HCT116 (cell line): ENCODE measurements around the gene SLC25A21. TPM values are rescaled to one million over a fixed set of nuclear protein-coding genes. Genes with fewer than 3 reads are reported as not detected.

Experiments used
- ATAC-seq: fragments of 200-7000 bp; cut with Tn5 transposase; 2 replicates; pipeline ENCODE4 v1.9.1; 2020; ENCODE audit warnings: mild to moderate bottlenecking, moderate library complexity
- BruUV-seq: library from RNA; stranded (reverse); fragments of 400-500 nt; replicated peaks from 2 replicates; lab custom pipeline; 2021; lab: Mats Ljungman, UMichigan
- CTCF ChIA-PET: fragments of 300-600 bp; sonication (Branson Sonifier 250); formaldehyde crosslinking; loops from one replicate; lab custom pipeline; 2021; ENCODE audit warnings: antibody characterized with exemption; lab: Charles Lee
- POLR2A ChIA-PET: fragments of 300-600, 350-600 bp; sonication (Branson Sonifier 250); formaldehyde crosslinking; loops from one replicate; lab custom pipeline; 2021; ENCODE audit warnings: antibody characterized with exemption; lab: Charles Lee
- RAD21 ChIA-PET, 2 experiments: fragments of 300-600 bp; sonication (Branson Sonifier 250); formaldehyde crosslinking; loops; one replicate each; lab custom pipeline; 2023; ENCODE audit warnings: low total read pairs in 2 of 2; ENCODE audit not compliant: uncharacterized antibody in 2 of 2, unreplicated experiment in 2 of 2, low non-redundant PET in 1 of 2; lab: Charles Lee
- DNase-seq: peaks from one replicate; pipeline ENCODE4 v3.0.0-alpha.2; 2010; ENCODE audit warnings: low read depth, low spot score
- H2AFZ ChIP-seq: fragments of 200-600 bp; shearing (Covaris generic), sonication (generic); 2 replicates; pipeline ENCODE4 v1.6.1; 2017; ENCODE audit warnings: low read depth, mixed run types, mixed read lengths, antibody characterized with exemption, low read length; ENCODE audit not compliant: poor library complexity, severe bottlenecking
- H3K27ac ChIP-seq: 2 replicates; pipeline ENCODE4 v1.5.1; 2012; ENCODE audit warnings: low read depth, low read length
- H3K27me3 ChIP-seq: fragments of 200-600 bp; sonication (generic); 2 replicates; pipeline ENCODE4 v1.6.1; 2016; ENCODE audit warnings: mixed run types, low read length, mixed read lengths; ENCODE audit not compliant: insufficient read depth
- H3K36me3 ChIP-seq, 2 experiments: fragments of 200-500 bp in 1 of 2; fragments of 200-600 bp in 1 of 2; sonication (Bioruptor generic) in 1 of 2; sonication (generic) in 1 of 2; 2 replicates each; pipeline versions ENCODE4 v1.5.1 to v1.6.1; 2014 to 2016; ENCODE audit warnings: low read length in 2 of 2, inconsistent platforms in 1 of 2, mixed read lengths in 1 of 2, mixed run types in 1 of 2; ENCODE audit not compliant: insufficient read depth in 2 of 2, control insufficient read depth in 1 of 2
- H3K4me1 ChIP-seq, 2 experiments: fragments of 200-600 bp in 1 of 2; sonication (generic) in 1 of 2; 2 replicates each; pipeline versions ENCODE4 v1.5.1 to v1.6.1; 2012 to 2017; ENCODE audit warnings: low read length in 2 of 2, inconsistent platforms in 1 of 2, mild to moderate bottlenecking in 1 of 2, mixed read lengths in 1 of 2, mixed run types in 1 of 2, moderate library complexity in 1 of 2; ENCODE audit not compliant: insufficient read depth in 2 of 2, control insufficient read depth in 1 of 2
- H3K4me2 ChIP-seq: fragments of 200-600 bp; sonication (generic); 2 replicates; pipeline ENCODE4 v1.6.1; 2017; ENCODE audit warnings: mixed run types, low read length, mixed read lengths
- H3K4me3 ChIP-seq, 2 experiments: fragments of 200-600 bp in 1 of 2; sonication (generic) in 1 of 2; replicated peaks in 1 of 2; 2 replicates each; pipeline ENCODE4 v1.5.1; 2011 to 2016; ENCODE audit warnings: low read length in 2 of 2, control low read depth in 1 of 2, low read depth in 1 of 2, mild to moderate bottlenecking in 1 of 2, mixed read lengths in 1 of 2, mixed run types in 1 of 2
- H3K79me2 ChIP-seq: fragments of 200-600 bp; sonication (generic); 2 replicates; pipeline ENCODE4 v1.6.1; 2017; ENCODE audit warnings: mild to moderate bottlenecking, mixed run types, low read length, moderate library complexity, mixed read lengths; ENCODE audit not compliant: insufficient read depth
- H3K9ac ChIP-seq: fragments of 200-600 bp; sonication (generic); 2 replicates; pipeline ENCODE4 v1.6.1; 2016; ENCODE audit warnings: low read length, mixed read lengths
- H3K9me2 ChIP-seq: fragments of 200-600 bp; sonication (generic), shearing (Covaris generic); 2 replicates; pipeline ENCODE4 v1.6.1; 2017; ENCODE audit warnings: mixed run types, mild to moderate bottlenecking, moderate library complexity; ENCODE audit not compliant: insufficient read depth
- H3K9me3 ChIP-seq, 2 experiments: fragments of 200-500 bp in 1 of 2; fragments of 200-600 bp in 1 of 2; sonication (Bioruptor generic) in 1 of 2; sonication (generic) in 1 of 2; 2 replicates each; pipeline ENCODE4 v1.6.1; 2014 to 2017; ENCODE audit warnings: low read length in 2 of 2, mixed read lengths in 2 of 2, inconsistent platforms in 1 of 2, low read depth in 1 of 2, mild to moderate bottlenecking in 1 of 2, mixed run types in 1 of 2, moderate library complexity in 1 of 2; ENCODE audit not compliant: control insufficient read depth in 1 of 2, insufficient read depth in 1 of 2
- H4K20me1 ChIP-seq: fragments of 200-600 bp; sonication (generic), shearing (Covaris generic); 2 replicates; pipeline ENCODE4 v1.6.1; 2017; ENCODE audit warnings: mixed run types, mild to moderate bottlenecking, moderate library complexity; ENCODE audit not compliant: insufficient read depth
- EZH2phosphoT487 ChIP-seq: fragments of 200-600 bp; IDR thresholded peaks from 2 replicates; pipeline ENCODE4 v1.6.1; 2018; ENCODE audit warnings: antibody characterized with exemption, borderline replicate concordance
- JUND ChIP-seq: IDR thresholded peaks from 2 replicates; pipeline ENCODE4 v1.6.1; 2012
- RAD21 ChIP-seq: IDR thresholded peaks from 2 replicates; pipeline ENCODE4 v1.6.1; 2012; ENCODE audit warnings: low read depth, mild to moderate bottlenecking
- SIN3A ChIP-seq: IDR thresholded peaks from 2 replicates; pipeline ENCODE4 v1.6.1; 2012; ENCODE audit warnings: low read depth
- SP1 ChIP-seq: IDR thresholded peaks from 2 replicates; pipeline ENCODE4 v1.6.1; 2012; ENCODE audit warnings: low read depth
- SRF ChIP-seq: IDR thresholded peaks from 2 replicates; pipeline ENCODE4 v1.6.1; 2012; ENCODE audit warnings: low read depth
- TCF7L2 ChIP-seq: IDR thresholded peaks from 2 replicates; pipeline ENCODE4 v1.7.0; 2011; ENCODE audit warnings: borderline replicate concordance, inconsistent platforms; ENCODE audit not compliant: insufficient read depth, insufficient read length; ENCODE audit errors: extremely low read depth
- ZNF274 ChIP-seq: fragments of 200-500 bp; sonication (Bioruptor generic); IDR thresholded peaks from 2 replicates; pipeline ENCODE4 v1.6.1; 2014; ENCODE audit warnings: mild to moderate bottlenecking, low read depth, low read length, inconsistent platforms
- intact Hi-C: fragments of 100-400 bp; cut with micrococcal nuclease; formaldehyde crosslinking; loops from 2 replicates; pipeline ENCODE4 v1.10.0; 2022
- total RNA-seq: library from RNA; stranded (reverse); gene quantifications from one replicate; pipeline ENCODE4 v1.2.1, GENCODE V29; 2021; ENCODE audit not compliant: unreplicated experiment
- TF ChIP-seq, protein P1 (sequence below): IDR thresholded peaks from 2 replicates; pipeline ENCODE4 v1.6.1; 2012; ENCODE audit warnings: low read depth
- TF ChIP-seq, protein P2 (sequence below): IDR thresholded peaks from 2 replicates; pipeline ENCODE4 v1.6.1; 2011; ENCODE audit warnings: mild to moderate bottlenecking, low read length, moderate library complexity; ENCODE audit not compliant: insufficient replicate concordance; ENCODE audit errors: extremely low read depth

Gene SLC25A21
- total RNA-seq, 1 experiment from 2014 or later, result 3.5 TPM

GRCh38 chr14:36716614-36717184 is 455.7 kb downstream of the SLC25A21 start:
- Histone ChIP-seq H4K20me1 (no peaks in the 10 kb centered on the region), H3K27ac (no peak overlapping the region), H3K4me3 (no peak overlapping the region), H3K9ac (no peak overlapping the region), H3K27me3 (no peaks in the 10 kb centered on the region), H3K79me2 (no peaks in the 10 kb centered on the region), H3K9me3 (no peaks in the 10 kb centered on the region), H3K36me3 (no peaks in the 10 kb centered on the region)
- ChIA-PET CTCF (no interaction called here), RAD21 (no interaction called here)
- DNase-seq, result no peak
- no peak for ATAC-seq
- TF ChIP-seq SRF, result no peak
- TF ChIP-seq, protein P1, sequence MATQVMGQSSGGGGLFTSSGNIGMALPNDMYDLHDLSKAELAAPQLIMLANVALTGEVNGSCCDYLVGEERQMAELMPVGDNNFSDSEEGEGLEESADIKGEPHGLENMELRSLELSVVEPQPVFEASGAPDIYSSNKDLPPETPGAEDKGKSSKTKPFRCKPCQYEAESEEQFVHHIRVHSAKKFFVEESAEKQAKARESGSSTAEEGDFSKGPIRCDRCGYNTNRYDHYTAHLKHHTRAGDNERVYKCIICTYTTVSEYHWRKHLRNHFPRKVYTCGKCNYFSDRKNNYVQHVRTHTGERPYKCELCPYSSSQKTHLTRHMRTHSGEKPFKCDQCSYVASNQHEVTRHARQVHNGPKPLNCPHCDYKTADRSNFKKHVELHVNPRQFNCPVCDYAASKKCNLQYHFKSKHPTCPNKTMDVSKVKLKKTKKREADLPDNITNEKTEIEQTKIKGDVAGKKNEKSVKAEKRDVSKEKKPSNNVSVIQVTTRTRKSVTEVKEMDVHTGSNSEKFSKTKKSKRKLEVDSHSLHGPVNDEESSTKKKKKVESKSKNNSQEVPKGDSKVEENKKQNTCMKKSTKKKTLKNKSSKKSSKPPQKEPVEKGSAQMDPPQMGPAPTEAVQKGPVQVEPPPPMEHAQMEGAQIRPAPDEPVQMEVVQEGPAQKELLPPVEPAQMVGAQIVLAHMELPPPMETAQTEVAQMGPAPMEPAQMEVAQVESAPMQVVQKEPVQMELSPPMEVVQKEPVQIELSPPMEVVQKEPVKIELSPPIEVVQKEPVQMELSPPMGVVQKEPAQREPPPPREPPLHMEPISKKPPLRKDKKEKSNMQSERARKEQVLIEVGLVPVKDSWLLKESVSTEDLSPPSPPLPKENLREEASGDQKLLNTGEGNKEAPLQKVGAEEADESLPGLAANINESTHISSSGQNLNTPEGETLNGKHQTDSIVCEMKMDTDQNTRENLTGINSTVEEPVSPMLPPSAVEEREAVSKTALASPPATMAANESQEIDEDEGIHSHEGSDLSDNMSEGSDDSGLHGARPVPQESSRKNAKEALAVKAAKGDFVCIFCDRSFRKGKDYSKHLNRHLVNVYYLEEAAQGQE, result no peak
- TF ChIP-seq JUND, result no peak
- TF ChIP-seq ZNF274, result no peak
- no peak for TF ChIP-seq EZH2phosphoT487
- TF ChIP-seq RAD21, result no peak
- no peak for TF ChIP-seq TCF7L2
- TF ChIP-seq, protein P2, sequence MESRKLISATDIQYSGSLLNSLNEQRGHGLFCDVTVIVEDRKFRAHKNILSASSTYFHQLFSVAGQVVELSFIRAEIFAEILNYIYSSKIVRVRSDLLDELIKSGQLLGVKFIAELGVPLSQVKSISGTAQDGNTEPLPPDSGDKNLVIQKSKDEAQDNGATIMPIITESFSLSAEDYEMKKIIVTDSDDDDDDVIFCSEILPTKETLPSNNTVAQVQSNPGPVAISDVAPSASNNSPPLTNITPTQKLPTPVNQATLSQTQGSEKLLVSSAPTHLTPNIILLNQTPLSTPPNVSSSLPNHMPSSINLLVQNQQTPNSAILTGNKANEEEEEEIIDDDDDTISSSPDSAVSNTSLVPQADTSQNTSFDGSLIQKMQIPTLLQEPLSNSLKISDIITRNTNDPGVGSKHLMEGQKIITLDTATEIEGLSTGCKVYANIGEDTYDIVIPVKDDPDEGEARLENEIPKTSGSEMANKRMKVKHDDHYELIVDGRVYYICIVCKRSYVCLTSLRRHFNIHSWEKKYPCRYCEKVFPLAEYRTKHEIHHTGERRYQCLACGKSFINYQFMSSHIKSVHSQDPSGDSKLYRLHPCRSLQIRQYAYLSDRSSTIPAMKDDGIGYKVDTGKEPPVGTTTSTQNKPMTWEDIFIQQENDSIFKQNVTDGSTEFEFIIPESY, result no peak
- no peak for TF ChIP-seq SIN3A
- no peak for TF ChIP-seq SP1
- TF ChIP-seq, all 23 proteins: peak for 0
- POLR2A ChIA-PET, result no interaction called here
- BruUV-seq, result no TSS peak
- Histone ChIP-seq H2AFZ (no peak overlapping the region), H3K9me2 (no peaks in the 10 kb centered on the region), H3K4me2 (no peak overlapping the region), H3K4me1 (no peaks in the 10 kb centered on the region)
- intact Hi-C loops, result no loop called here
